GM19372 (cell line): ENCODE results near the gene FOXP1.

Experiments used
- ATAC-seq: cut with Tn5 transposase; IDR thresholded peaks from one replicate; pipeline ENCODE4 v1.9.1; 2021; ENCODE audit warnings: mild to moderate bottlenecking, low read depth, moderate library complexity; ENCODE audit not compliant: unreplicated experiment

The FOXP1 gene

GRCh38 chr3:71317749-71318457, 265.6 kb downstream of the FOXP1 start:
- ATAC-seq: no peak

GRCh38 chr3:71317140-71317539, 266.4 kb downstream of the FOXP1 start:
- ATAC-seq: no peak

GRCh38 chr3:71316066-71316777, 267.3 kb downstream of the FOXP1 start:
- no peak for ATAC-seq

GRCh38 chr3:71315431-71315830, 268.1 kb downstream of the FOXP1 start:
- ATAC-seq: no peak

- no peak for ATAC-seq
Observed at GRCh38 chr3:71313844-71314243, 269.7 kb downstream of the FOXP1 start.

- no peak for ATAC-seq
Observed at GRCh38 chr3:71312461-71312860, 271.1 kb downstream of the FOXP1 start.

GRCh38 chr3:71311661-71312046, 271.9 kb downstream of the FOXP1 start:
- no peak for ATAC-seq

GRCh38 chr3:71310980-71311660, 272.4 kb downstream of the FOXP1 start:
- no peak for ATAC-seq

GRCh38 chr3:71310359-71310979, 273.1 kb downstream of the FOXP1 start:
- no peak for ATAC-seq

GRCh38 chr3:71309886-71310285, 273.6 kb downstream of the FOXP1 start:
- no peak for ATAC-seq

- ATAC-seq: no peak
Observed at GRCh38 chr3:71309342-71309741, 274.2 kb downstream of the FOXP1 start.

GRCh38 chr3:71308836-71309235, 274.7 kb downstream of the FOXP1 start:
- ATAC-seq: no peak

- no peak for ATAC-seq
Observed at GRCh38 chr3:71307991-71308697, 275.4 kb downstream of the FOXP1 start.

- ATAC-seq: no peak
Observed at GRCh38 chr3:71305231-71306206, 278.0 kb downstream of the FOXP1 start.

GRCh38 chr3:71304684-71305083, 278.8 kb downstream of the FOXP1 start:
- ATAC-seq: no peak

- ATAC-seq: no peak
Observed at GRCh38 chr3:71304247-71304646, 279.3 kb downstream of the FOXP1 start.

GRCh38 chr3:71303627-71304200, 279.8 kb downstream of the FOXP1 start:
- no peak for ATAC-seq

GRCh38 chr3:71302604-71303003, 280.9 kb downstream of the FOXP1 start:
- no peak for ATAC-seq

- ATAC-seq: no peak
Observed at GRCh38 chr3:71300951-71301393, 282.6 kb downstream of the FOXP1 start.
